22Rv1 (cell line): ENCODE results near the gene PPBP.

Experiments
- H3K27ac ChIP-seq: fragments of 450-650 bp; 2 replicates; pipeline ENCODE4 v1.5.1; 2017
- CTCF ChIP-seq: fragments of 450-650 bp; IDR thresholded peaks from 2 replicates; pipeline ENCODE4 v1.5.1; 2017; ENCODE audit warnings: mild to moderate bottlenecking
- ZFX ChIP-seq: fragments of 450-650 bp; IDR thresholded peaks from 2 replicates; pipeline ENCODE4 v1.6.1; 2017; ENCODE audit warnings: antibody characterized with exemption, borderline replicate concordance

Gene PPBP

DNA sequence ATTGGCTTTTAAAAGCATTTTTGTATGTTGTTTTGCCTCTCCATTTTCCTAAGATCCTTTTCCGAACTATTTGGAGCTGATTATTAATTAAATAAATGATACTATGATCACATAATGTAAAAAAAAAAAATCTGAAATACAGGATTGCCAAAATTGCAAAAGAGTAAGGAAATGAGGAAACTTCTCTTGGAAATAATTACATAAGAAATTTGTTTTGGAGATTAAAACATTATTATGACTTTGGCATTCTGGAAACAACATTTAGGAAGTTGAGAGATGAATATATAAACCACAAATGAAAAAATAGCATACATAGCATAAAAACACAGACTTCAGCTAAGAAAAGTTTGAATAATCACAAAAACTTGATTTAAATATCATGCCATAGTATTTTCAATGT, 39.7 kb downstream of the PPBP start:
- peak overlapping the region; percentile 69; the same call in 1 of the 2 replicates for H3K27ac ChIP-seq
- no peak for TF ChIP-seq CTCF
- TF ChIP-seq ZFX = no peak

DNA sequence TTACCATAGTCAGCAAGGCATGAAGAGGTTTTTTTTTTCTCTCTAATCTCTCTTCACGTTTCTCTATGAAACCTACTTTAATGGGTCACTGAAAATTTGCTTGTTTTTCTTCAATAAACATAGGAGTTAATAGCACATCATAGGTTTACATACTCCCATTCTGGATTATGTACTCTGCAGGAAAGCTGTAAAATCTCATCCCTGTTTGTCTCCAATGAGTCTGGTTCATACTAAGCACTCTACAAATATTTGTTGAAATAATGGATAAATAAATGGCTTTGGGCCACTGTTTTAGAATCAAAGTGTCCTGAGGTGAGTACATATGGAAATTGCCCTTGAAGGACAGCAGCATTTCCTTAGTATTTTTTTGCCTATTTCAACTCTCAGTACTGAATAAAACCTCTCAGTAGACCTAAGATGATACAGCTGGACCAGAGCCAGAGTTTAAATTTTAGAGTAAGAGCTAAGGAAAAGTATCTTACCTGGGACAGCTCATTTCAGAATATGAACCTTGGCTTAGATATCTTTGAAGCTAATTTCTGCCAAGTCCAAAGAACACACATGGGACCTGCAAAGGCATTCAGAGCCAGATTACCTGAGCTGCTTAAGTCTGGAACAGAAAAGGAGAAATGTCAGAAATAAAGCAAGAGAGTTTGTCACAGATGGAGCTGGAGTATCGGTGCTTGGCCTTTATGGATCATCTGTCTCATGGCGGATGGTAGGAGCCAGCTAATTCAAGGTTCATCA, 40.6 kb downstream of the PPBP start:
- H3K27ac ChIP-seq = peak overlapping the region; percentile 69
- TF ChIP-seq CTCF (no peak), ZFX (no peak)

DNA sequence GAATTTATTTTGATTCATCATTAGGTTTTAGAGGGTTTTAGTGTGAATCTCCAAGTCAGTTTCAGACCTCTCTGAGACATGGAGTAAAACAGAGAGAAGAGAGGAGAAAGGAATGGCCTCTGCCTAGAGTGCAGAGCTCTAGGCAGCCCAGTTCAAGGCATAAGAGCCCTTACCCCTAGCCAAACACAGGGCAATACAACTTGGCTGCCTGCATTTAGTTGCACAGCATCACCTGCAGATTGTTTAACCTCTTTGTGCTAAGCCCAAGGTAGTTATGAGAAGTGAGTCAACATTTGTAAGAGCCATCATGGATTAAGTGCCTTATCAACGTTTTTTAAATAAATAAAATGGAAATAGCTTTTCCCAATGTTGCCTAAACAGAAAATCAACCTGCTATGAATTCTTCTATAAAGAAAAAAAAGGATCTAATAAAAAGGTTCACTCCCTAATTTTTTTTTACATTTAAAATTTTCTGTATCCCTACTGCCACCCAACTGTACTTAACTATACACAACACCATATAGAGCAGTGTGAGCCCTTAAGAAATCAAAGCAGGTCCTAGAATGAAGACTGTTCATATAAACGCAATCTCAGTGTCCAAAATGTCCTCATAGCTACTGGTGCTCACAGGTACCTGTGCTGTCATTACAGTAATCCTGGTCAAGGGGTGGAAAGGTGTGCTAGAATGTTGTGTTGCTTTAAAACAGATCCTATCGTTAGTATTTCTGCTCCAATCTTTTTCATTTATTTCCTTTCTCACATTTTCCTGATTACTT, 42.1 kb downstream of the PPBP start:
- TF ChIP-seq ZFX (no peak), CTCF (no peak)
- no peak overlapping the region for H3K27ac ChIP-seq

DNA sequence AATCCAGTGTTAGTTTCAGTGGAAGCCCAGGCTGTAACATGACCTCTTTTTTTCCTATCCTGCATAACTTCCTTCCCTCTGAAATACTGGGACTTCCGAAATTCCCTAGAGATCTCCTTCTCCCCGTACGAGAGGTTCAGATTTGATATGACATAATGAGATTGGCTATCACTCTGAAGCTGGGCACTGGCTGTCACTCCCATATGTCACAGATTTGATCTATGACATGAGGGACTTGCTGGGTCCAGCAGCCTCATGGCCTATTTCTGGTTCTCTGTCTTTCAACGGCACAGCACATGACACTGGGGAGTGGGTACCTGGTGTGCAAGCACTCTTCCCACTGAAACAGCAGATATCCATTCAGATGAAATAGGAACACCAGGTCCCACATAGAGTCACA, 42.9 kb downstream of the PPBP start:
- no peak overlapping the region for H3K27ac ChIP-seq
- TF ChIP-seq CTCF (no peak), ZFX (no peak)

DNA sequence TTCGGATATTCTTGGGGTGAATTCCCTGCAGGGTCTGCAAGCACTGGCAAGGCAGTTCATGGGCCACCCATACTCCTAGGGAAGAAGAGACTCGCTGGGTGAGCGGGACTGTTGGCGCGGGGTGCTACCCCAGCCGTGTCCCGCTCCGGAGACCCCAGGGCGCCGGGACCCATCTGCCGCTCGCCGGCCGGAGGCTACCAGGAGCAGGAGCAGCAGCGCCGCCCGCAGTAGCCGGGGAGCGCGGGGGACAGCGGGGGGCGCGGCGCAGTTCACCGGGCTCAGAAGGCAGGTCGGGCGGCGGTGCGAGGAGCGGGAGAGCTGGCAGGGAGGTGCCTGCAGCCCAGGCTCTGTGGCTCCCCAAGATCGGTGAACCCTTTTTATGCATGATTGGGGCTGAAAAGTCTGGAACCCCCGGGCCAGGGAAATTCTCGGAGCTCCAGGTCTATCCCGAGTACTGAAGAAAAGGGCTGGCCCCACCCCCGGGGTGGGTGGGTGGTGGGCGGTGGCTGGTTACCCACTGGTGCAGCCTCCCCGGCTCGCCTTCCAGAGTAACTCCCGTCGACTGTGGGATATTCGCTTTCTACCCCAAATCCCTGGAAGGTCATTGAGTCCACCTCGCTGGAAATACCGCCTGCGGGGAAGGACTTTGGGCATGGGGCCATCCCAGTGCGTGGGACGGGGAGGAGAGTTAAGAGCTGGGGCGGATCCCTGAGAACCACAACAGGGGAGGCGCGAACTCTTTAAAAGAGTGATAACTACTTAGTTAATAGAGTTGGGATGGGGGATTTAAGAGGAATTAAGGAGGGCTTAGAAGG, 43.7 kb downstream of the PPBP start:
- H3K27ac ChIP-seq = no peak overlapping the region
- TF ChIP-seq ZFX (no peak), CTCF (no peak)

- TF ChIP-seq CTCF (no peak), ZFX (no peak)
- H3K27ac ChIP-seq = no peak overlapping the region
Observed at GRCh38 chr4:73943555-73943954, 44.4 kb downstream of the PPBP start.
